Measurements from ENCODE around the gene NKPD1. TPM values are rescaled to one million over a fixed set of nuclear protein-coding genes. Genes with fewer than 3 reads are reported as not detected.

Gene NKPD1
- total RNA-seq, 4 donors from 2014 or later = 1.1 to 4.2 (median 2.9) TPM

DNA sequence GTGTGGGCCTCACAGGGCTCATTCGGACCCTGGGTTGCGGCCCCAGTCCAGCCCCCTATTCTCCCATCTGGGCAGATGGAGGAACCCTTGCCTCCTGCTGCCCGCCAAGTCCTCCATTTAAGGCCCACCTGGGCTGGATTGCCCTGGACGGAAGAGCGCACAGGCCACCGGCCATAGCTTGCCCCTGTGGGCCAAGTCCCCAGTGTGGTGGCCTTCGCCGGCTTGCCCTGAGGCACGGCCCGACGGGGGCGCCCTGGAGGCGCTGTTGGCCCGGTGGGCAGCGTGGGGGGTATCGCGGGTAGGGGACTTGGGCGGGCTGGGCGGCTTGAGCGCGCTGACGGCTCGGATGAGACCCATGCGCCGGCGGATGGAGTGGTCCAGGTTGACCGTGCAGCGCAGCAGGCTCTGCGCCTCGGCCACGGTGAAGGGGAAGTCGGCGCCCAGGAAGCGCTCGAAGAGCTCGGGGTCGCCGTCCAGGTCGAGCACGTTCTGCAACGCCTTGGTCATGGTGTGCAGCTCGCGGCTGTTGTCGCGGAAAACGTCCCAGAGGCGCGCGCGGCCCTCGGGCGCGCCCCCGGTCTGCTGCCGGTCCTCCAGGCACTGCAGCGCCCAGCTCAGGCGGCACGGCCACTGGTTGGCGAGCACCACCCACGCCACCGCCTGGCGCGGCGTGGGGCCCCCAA, 8.8 kb downstream of the NKPD1 start:
- Histone ChIP-seq H3K27me3 (peaks cover 0 to 51% (median 3%) of the 10 kb centered on the region in 4 donors), H3K4me3 (peak overlapping the region in 3 of 4 donors; percentile 11 to 56 (median 32)), H3K27ac (no peak overlapping the region), H3K9me3 (no peaks in the 10 kb centered on the region), H3K36me3 (peaks cover 0 to 19% (median 0%) of the 10 kb centered on the region in 3 donors), H3K4me1 (peaks cover 41 to 65% (median 43%) of the 10 kb centered on the region in 3 donors)
- WGBS, 2 donors = 5 to 80% methylated on average over 2 to 8 of the region's 64 CpGs
- no peak for DNase-seq
- TF ChIP-seq POLR2A (IDR thresholded peaks at IDR 0.05) = no peak
- TF ChIP-seq, protein P1, sequence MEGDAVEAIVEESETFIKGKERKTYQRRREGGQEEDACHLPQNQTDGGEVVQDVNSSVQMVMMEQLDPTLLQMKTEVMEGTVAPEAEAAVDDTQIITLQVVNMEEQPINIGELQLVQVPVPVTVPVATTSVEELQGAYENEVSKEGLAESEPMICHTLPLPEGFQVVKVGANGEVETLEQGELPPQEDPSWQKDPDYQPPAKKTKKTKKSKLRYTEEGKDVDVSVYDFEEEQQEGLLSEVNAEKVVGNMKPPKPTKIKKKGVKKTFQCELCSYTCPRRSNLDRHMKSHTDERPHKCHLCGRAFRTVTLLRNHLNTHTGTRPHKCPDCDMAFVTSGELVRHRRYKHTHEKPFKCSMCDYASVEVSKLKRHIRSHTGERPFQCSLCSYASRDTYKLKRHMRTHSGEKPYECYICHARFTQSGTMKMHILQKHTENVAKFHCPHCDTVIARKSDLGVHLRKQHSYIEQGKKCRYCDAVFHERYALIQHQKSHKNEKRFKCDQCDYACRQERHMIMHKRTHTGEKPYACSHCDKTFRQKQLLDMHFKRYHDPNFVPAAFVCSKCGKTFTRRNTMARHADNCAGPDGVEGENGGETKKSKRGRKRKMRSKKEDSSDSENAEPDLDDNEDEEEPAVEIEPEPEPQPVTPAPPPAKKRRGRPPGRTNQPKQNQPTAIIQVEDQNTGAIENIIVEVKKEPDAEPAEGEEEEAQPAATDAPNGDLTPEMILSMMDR (IDR thresholded peaks at IDR 0.05) = no peak
- intact Hi-C loops (cut with DNase I) = no loop called here

DNA sequence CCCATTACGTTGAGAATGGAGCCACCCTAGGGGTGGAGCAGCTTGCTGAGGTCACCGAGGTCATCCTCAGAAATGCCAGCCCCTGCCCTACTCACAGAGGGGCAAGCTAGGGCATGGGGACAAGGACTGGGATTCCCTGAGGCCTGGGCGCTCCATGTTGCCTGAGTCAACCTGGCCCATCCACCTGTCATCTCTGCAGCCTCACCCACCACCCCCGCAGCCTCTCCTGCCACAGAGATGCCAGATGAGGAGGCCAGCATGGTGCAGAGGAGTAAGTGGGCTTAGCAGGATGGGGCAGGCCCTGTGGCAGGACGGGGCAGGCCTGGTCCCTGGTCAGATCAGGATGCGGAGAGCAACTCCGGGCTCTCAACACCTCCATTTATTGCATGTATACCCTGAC, 9.5 kb downstream of the NKPD1 start:
- Histone ChIP-seq H3K27me3 (peaks cover 0 to 51% (median 3%) of the 10 kb centered on the region in 4 donors), H3K4me1 (peaks cover 38 to 58% (median 38%) of the 10 kb centered on the region in 3 donors), H3K9me3 (no peaks in the 10 kb centered on the region), H3K36me3 (peaks cover 0 to 26% (median 4%) of the 10 kb centered on the region in 3 donors), H3K27ac (no peak overlapping the region), H3K4me3 (no peak overlapping the region)
- 59% methylated on average over 3 of the region's 7 CpGs; no CpG with 5 or more reads in 1 of the 2 donors for WGBS, 2 donors
- DNase-seq = no peak
- TF ChIP-seq, protein P1 (IDR thresholded peaks at IDR 0.05) = no peak
- TF ChIP-seq POLR2A (IDR thresholded peaks at IDR 0.05) = no peak
- intact Hi-C loops (cut with DNase I) = no loop called here

DNA sequence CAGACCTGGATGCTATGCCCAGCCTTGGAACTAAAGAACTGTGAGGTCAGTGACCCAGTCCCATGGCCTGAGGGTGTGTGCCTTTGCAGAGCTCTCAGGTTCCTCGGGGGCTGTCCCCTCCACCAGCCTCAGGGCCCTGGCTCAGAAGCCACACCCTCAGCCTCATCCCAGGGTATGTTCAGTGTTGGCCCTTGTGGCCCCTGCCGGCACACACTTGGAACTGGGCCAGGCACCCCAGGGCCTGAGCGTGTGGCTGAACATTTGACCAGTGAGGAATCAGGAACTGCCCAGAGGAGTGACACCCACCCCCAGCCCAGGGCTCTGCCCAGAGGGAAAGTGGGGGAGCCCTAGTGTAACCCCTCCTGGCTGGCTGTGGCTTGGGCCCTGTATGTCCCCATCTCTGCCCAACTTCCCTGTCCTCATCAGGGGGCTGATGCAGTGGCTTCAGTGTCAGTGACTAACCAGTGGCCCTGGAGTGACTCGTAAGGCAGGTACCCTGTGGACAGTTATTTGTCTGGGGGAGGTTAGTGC, 10.0 kb downstream of the NKPD1 start:
- Histone ChIP-seq H3K9me3 (no peaks in the 10 kb centered on the region), H3K27ac (no peak overlapping the region), H3K36me3 (peaks cover 0 to 31% (median 6%) of the 10 kb centered on the region in 3 donors), H3K4me3 (no peak overlapping the region), H3K4me1 (peaks cover 33 to 53% (median 33%) of the 10 kb centered on the region in 3 donors), H3K27me3 (peaks cover 0 to 51% (median 3%) of the 10 kb centered on the region in 4 donors)
- DNase-seq = no peak
- TF ChIP-seq, protein P1 (IDR thresholded peaks at IDR 0.05) = no peak
- TF ChIP-seq POLR2A (IDR thresholded peaks at IDR 0.05) = no peak
- WGBS, 2 donors = 41% methylated on average over 3 of the region's 4 CpGs; no CpG with 5 or more reads in 1 of the 2 donors
- intact Hi-C loops (cut with DNase I) = no loop called here

GRCh38 chr19:45150180-45150579, 10.6 kb downstream of the NKPD1 start:
- Histone ChIP-seq H3K4me3 (no peak overlapping the region), H3K36me3 (peaks cover 3 to 37% (median 12%) of the 10 kb centered on the region in 3 donors), H3K9me3 (no peaks in the 10 kb centered on the region), H3K4me1 (peaks cover 32 to 49% (median 33%) of the 10 kb centered on the region in 3 donors), H3K27ac (no peak overlapping the region), H3K27me3 (peaks cover 0 to 51% (median 3%) of the 10 kb centered on the region in 4 donors)
- intact Hi-C loops (cut with DNase I) = no loop called here
- TF ChIP-seq POLR2A (IDR thresholded peaks at IDR 0.05) = no peak
- TF ChIP-seq, protein P1 (IDR thresholded peaks at IDR 0.05) = no peak
- DNase-seq = no peak
- WGBS, 2 donors = 85 to 89% methylated on average over 4 of the region's 4 CpGs

- TF ChIP-seq, protein P1 (IDR thresholded peaks at IDR 0.05) = no peak
- no peak for TF ChIP-seq POLR2A (IDR thresholded peaks at IDR 0.05)
- Histone ChIP-seq H3K27me3 (peaks cover 0 to 44% (median 3%) of the 10 kb centered on the region in 4 donors), H3K9me3 (no peaks in the 10 kb centered on the region), H3K27ac (no peak overlapping the region), H3K36me3 (peaks cover 10 to 48% (median 14%) of the 10 kb centered on the region in 3 donors), H3K4me1 (peaks cover 28 to 39% (median 32%) of the 10 kb centered on the region in 3 donors), H3K4me3 (no peak overlapping the region)
- WGBS, 2 donors = 84 to 89% methylated on average over 8 to 9 of the region's 9 CpGs
- intact Hi-C loops (cut with DNase I) = no loop called here
- DNase-seq = no peak
These were observed 11.7 kb downstream of the NKPD1 start for GRCh38 chr19:45149129-45149528.
